ENCODE data around the gene EPS8L3. TPM values are rescaled to one million over a fixed set of nuclear protein-coding genes. Genes with fewer than 3 reads are reported as not detected.
"Not testable (repeated sequence)": the region's sequence is repeated elsewhere in the genome, so short reads cannot be mapped to it uniquely, and the experiment has no call there.

Gene EPS8L3
- polyA plus RNA-seq, 4 donors = 0.24 to 1.00 (median 0.50) TPM

- no peak for DNase-seq (ENCODE audit: low read depth in 4 of 4, low spot score in 3 of 4)
Observed at GRCh38 chr1:109750241-109750882, 13.4 kb downstream of the EPS8L3 start.

- DNase-seq (ENCODE audit: low read depth in 4 of 4, low spot score in 3 of 4) = no peak
Observed at GRCh38 chr1:109749221-109749620, 14.5 kb downstream of the EPS8L3 start.

- DNase-seq (ENCODE audit: low read depth in 4 of 4, low spot score in 3 of 4) = not testable (repeated sequence)
Observed at GRCh38 chr1:109748311-109748710, 15.4 kb downstream of the EPS8L3 start.

- no peak for DNase-seq (ENCODE audit: low read depth in 4 of 4, low spot score in 3 of 4)
Observed at GRCh38 chr1:109740615-109741373, 22.9 kb downstream of the EPS8L3 start, which contains the start of gene GSTM3. Gene GSTM3 (minus strand): TSS chr1:109741038. CDS start chr1:109740287, 751 bp downstream.

GRCh38 chr1:109739738-109740614, 23.7 kb downstream of the EPS8L3 start:
- DNase-seq (ENCODE audit: low read depth in 4 of 4, low spot score in 3 of 4) = peak; percentile 67 to 84 (median 75)

- DNase-seq (ENCODE audit: low read depth in 4 of 4, low spot score in 3 of 4) = no peak
Observed at GRCh38 chr1:109733236-109733870, 30.4 kb downstream of the EPS8L3 start.

- DNase-seq (ENCODE audit: low read depth in 4 of 4, low spot score in 3 of 4) = no peak
Observed at GRCh38 chr1:109732390-109732881, 31.3 kb downstream of the EPS8L3 start.

- DNase-seq (ENCODE audit: low read depth in 4 of 4, low spot score in 3 of 4) = no peak
Observed at GRCh38 chr1:109730666-109731065, 33.1 kb downstream of the EPS8L3 start.

- no peak for DNase-seq (ENCODE audit: low read depth in 4 of 4, low spot score in 3 of 4)
Observed at GRCh38 chr1:109728870-109729269, 34.9 kb downstream of the EPS8L3 start.

GRCh38 chr1:109726728-109727373, 36.9 kb downstream of the EPS8L3 start:
- DNase-seq (ENCODE audit: low read depth in 4 of 4, low spot score in 3 of 4) = no peak

- no peak for DNase-seq (ENCODE audit: low read depth in 4 of 4, low spot score in 3 of 4)
Observed at GRCh38 chr1:109726007-109726406, 37.7 kb downstream of the EPS8L3 start.

GRCh38 chr1:109725510-109725909, 38.2 kb downstream of the EPS8L3 start:
- DNase-seq (ENCODE audit: low read depth in 4 of 4, low spot score in 3 of 4) = no peak

GRCh38 chr1:109724933-109725332, 38.8 kb downstream of the EPS8L3 start:
- DNase-seq (ENCODE audit: low read depth in 4 of 4, low spot score in 3 of 4) = no peak

- DNase-seq (ENCODE audit: low read depth in 4 of 4, low spot score in 3 of 4) = no peak
Observed at GRCh38 chr1:109722908-109723691, 40.6 kb downstream of the EPS8L3 start.

GRCh38 chr1:109721971-109722370, 41.8 kb downstream of the EPS8L3 start:
- no peak for DNase-seq (ENCODE audit: low read depth in 4 of 4, low spot score in 3 of 4)

- no peak for DNase-seq (ENCODE audit: low read depth in 4 of 4, low spot score in 3 of 4)
Observed at GRCh38 chr1:109721042-109721441, 42.7 kb downstream of the EPS8L3 start.

GRCh38 chr1:109719337-109719837, 44.3 kb downstream of the EPS8L3 start:
- DNase-seq (ENCODE audit: low read depth in 4 of 4, low spot score in 3 of 4) = no peak

- DNase-seq (ENCODE audit: low read depth in 4 of 4, low spot score in 3 of 4) = no peak
Observed at GRCh38 chr1:109718495-109718894, 45.2 kb downstream of the EPS8L3 start.

GRCh38 chr1:109717729-109718128, 46.0 kb downstream of the EPS8L3 start:
- no peak for DNase-seq (ENCODE audit: low read depth in 4 of 4, low spot score in 3 of 4)

Measured in right renal pelvis (tissue), 4 donors.